Smooth muscle cell (in vitro differentiated cells): ENCODE results near the gene PPP1R9B. TPM values are rescaled to one million over a fixed set of nuclear protein-coding genes. Genes with fewer than 3 reads are reported as not detected.

Experiments used
- DNase-seq: peaks from one replicate; lab custom pipeline; 2025; ENCODE audit not compliant: unreplicated experiment; lab: John Stamatoyannopoulos, UW
- H2AFZ ChIP-seq: fragments of 200-600 bp; sonication (generic); 2 replicates; pipeline ENCODE4 v1.6.0; 2016; ENCODE audit warnings: antibody characterized with exemption, low read depth, mild to moderate bottlenecking
- H3F3A ChIP-seq: fragments of 200-600 bp; sonication (generic); 2 replicates; pipeline ENCODE4 v1.6.0; 2017; ENCODE audit warnings: antibody characterized with exemption, low read depth
- H3K27ac ChIP-seq: fragments of 200-600 bp; sonication (generic); 2 replicates; pipeline ENCODE4 v1.5.1; 2016; ENCODE audit warnings: low read depth, mild to moderate bottlenecking
- H3K27me3 ChIP-seq: fragments of 200-600 bp; sonication (generic); 2 replicates; pipeline ENCODE4 v1.6.1; 2016; ENCODE audit warnings: low read depth, mild to moderate bottlenecking
- H3K36me3 ChIP-seq: fragments of 200-600 bp; sonication (generic); 2 replicates; pipeline ENCODE4 v1.5.1; 2016; ENCODE audit warnings: low read depth
- H3K4me1 ChIP-seq: fragments of 200-600 bp; sonication (generic); 2 replicates; pipeline ENCODE4 v1.5.1; 2016; ENCODE audit warnings: low read depth
- H3K4me2 ChIP-seq: fragments of 200-600 bp; sonication (generic); 2 replicates; pipeline ENCODE4 v1.6.0; 2016; ENCODE audit warnings: mild to moderate bottlenecking
- H3K4me3 ChIP-seq: fragments of 200-600 bp; sonication (generic); 2 replicates; pipeline ENCODE4 v1.5.1; 2016; ENCODE audit warnings: mild to moderate bottlenecking
- H3K79me2 ChIP-seq: fragments of 200-600 bp; sonication (generic); 2 replicates; pipeline ENCODE4 v1.6.0; 2016; ENCODE audit warnings: low read depth, mild to moderate bottlenecking
- H3K9ac ChIP-seq: fragments of 200-600 bp; sonication (generic); 2 replicates; pipeline ENCODE4 v1.6.0; 2016; ENCODE audit warnings: low read depth
- H3K9me3 ChIP-seq: fragments of 200-600 bp; sonication (generic); replicated peaks from 2 replicates; pipeline ENCODE4 v1.5.1; 2016; ENCODE audit warnings: low read depth
- H4K20me1 ChIP-seq: fragments of 200-600 bp; sonication (generic); 2 replicates; pipeline ENCODE4 v1.6.0; 2016; ENCODE audit warnings: low read depth
- WGBS: methylation state at CpG from one replicate; pipeline ENCODE4 v1.1.7; 2016; ENCODE audit warnings: low lambda C conversion rate; 5-methylcytosine and 5-hydroxymethylcytosine counted together
- polyA plus RNA-seq: library from polyadenylated mRNA; unstranded; fragments of >200 nt; fragmentation: Nextera tagmentation; extraction: Ambion mirVana; gene quantifications from 2 replicates; pipeline ENCODE4 v1.2.1, GENCODE V29; 2016
- total RNA-seq: library from RNA; depleted of rRNA; stranded (reverse); fragments of >200 nt; gene quantifications from 2 replicates; pipeline ENCODE4 v1.2.3, GENCODE V29; 2014
- TF ChIP-seq, protein P1 (sequence below): fragments of 200-600 bp; sonication (generic); IDR thresholded peaks from 2 replicates; pipeline ENCODE4 v1.5.1; 2017; ENCODE audit warnings: borderline replicate concordance, mild to moderate bottlenecking, antibody characterized with exemption; ENCODE audit not compliant: insufficient read depth, poor library complexity, severe bottlenecking

PPP1R9B gene
- total and polyA plus RNA-seq, 2 experiments from 2014 or later: 6.7 to 20.8 TPM

DNA sequence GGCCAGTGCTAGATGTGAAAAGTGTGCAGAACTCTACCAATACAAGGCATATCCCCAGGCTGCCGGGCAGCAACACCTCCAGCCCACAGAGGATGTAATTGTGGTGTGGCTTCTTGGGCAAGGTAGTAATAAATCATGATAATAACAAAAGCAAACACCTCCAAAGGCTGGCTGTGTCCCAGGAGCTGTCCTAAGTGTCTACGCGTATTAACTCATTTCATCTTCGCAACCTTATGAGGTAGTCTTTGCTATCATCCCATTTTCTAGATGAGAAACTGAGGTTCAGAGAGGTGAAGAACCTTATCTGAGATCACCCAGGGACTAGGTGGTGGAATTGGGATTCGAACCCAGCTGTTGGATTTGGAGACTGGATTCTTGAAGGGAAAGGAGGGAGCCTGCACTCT lies 50.0 kb downstream of the PPP1R9B start:
- H3K9me3 ChIP-seq: no peaks in the 10 kb centered on the region
- TF ChIP-seq, protein P1, sequence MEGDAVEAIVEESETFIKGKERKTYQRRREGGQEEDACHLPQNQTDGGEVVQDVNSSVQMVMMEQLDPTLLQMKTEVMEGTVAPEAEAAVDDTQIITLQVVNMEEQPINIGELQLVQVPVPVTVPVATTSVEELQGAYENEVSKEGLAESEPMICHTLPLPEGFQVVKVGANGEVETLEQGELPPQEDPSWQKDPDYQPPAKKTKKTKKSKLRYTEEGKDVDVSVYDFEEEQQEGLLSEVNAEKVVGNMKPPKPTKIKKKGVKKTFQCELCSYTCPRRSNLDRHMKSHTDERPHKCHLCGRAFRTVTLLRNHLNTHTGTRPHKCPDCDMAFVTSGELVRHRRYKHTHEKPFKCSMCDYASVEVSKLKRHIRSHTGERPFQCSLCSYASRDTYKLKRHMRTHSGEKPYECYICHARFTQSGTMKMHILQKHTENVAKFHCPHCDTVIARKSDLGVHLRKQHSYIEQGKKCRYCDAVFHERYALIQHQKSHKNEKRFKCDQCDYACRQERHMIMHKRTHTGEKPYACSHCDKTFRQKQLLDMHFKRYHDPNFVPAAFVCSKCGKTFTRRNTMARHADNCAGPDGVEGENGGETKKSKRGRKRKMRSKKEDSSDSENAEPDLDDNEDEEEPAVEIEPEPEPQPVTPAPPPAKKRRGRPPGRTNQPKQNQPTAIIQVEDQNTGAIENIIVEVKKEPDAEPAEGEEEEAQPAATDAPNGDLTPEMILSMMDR: no peak
- no peaks in the 10 kb centered on the region for H3K36me3 ChIP-seq
- WGBS: 83% methylated on average over 5 of the region's 5 CpGs
- H3K79me2 ChIP-seq: peaks cover 7% of the 10 kb centered on the region
- DNase-seq: no peak
- no peak overlapping the region for H3K4me3 ChIP-seq
- H3K4me2 ChIP-seq: peak overlapping the region; percentile 4
- H3F3A ChIP-seq: peaks cover 3% of the 10 kb centered on the region
- no peaks in the 10 kb centered on the region for H4K20me1 ChIP-seq
- H3K27me3 ChIP-seq: no peaks in the 10 kb centered on the region
- H3K9ac ChIP-seq: no peak overlapping the region
- peaks cover 19% of the 10 kb centered on the region for H3K4me1 ChIP-seq
- H3K27ac ChIP-seq: no peak overlapping the region
- H2AFZ ChIP-seq: no peak overlapping the region

DNA sequence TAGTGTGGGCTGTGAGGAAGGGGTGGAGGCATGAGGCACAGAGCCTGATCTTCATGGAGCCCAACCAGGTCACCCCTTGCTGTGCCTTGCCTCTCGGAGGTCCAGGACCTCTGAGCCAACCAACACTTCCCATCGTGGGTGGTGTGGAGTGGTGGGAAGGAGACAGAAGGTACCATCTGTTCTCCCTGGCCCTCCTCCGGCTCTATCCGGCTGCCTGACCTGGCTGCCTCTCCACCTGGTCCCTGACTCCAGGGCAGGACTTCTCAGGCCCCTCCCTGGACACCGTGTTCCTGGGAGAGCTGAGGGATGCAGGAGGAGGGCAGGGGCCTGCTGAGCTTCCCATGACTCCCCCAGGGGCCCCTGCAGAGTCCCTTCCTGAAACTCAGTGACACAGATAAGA lies 51.5 kb downstream of the PPP1R9B start:
- Histone ChIP-seq H3K36me3 (no peaks in the 10 kb centered on the region), H2AFZ (no peak overlapping the region), H3F3A (peaks cover 5% of the 10 kb centered on the region), H4K20me1 (no peaks in the 10 kb centered on the region), H3K4me2 (no peak overlapping the region), H3K9ac (no peak overlapping the region), H3K4me3 (no peak overlapping the region), H3K9me3 (no peaks in the 10 kb centered on the region), H3K27me3 (no peaks in the 10 kb centered on the region), H3K4me1 (peaks cover 24% of the 10 kb centered on the region), H3K79me2 (peaks cover 8% of the 10 kb centered on the region), H3K27ac (no peak overlapping the region)
- no peak for DNase-seq
- TF ChIP-seq, protein P1: no peak
- 79% methylated on average over 5 of the region's 5 CpGs for WGBS

DNA sequence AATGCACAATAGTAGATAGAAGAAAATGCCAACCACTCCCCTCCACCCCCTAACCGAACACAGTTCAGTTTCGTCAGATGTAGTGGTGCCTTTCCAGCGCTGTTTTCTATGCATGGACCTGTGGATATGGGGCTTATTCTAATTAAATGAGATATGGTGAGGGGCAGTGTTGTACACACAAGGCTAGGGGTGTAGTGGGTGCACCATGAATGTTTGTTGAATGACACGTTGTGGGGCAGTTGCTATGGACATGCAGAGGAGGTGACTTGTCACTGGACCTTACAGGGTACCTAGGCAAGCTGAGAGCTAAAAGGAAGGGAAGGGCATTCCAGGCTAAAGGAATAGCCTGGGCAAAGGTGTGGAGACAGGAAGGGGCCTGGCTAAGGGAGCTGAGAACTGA lies 51.9 kb downstream of the PPP1R9B start:
- Histone ChIP-seq H3K27me3 (no peaks in the 10 kb centered on the region), H3K4me2 (no peak overlapping the region), H3K9ac (no peak overlapping the region), H3K36me3 (no peaks in the 10 kb centered on the region), H3F3A (peaks cover 7% of the 10 kb centered on the region), H3K9me3 (no peaks in the 10 kb centered on the region), H3K4me1 (peaks cover 24% of the 10 kb centered on the region), H4K20me1 (no peaks in the 10 kb centered on the region), H3K4me3 (no peak overlapping the region), H3K27ac (no peak overlapping the region), H2AFZ (no peak overlapping the region), H3K79me2 (peaks cover 8% of the 10 kb centered on the region)
- 95% methylated on average over 4 of the region's 4 CpGs for WGBS
- DNase-seq: no peak
- TF ChIP-seq, protein P1: no peak

DNA sequence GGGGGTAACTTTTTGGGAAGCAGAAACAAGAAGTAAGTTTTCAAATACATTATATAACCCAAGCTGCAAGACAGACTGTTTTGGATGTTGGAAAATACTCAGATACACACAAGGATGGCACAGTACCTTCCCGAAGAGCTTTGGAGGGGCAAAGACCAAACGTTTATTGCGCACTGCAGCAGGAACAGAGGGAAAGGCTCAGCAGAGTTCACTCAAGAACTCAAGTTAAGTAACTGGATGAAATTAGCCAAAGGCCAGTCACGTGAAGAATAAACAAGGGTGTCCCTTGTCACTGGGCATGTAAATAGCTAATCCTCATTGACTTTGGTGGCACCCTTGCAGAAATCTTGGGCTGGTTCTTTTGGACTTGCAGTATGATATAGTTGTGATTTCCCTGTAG lies 52.6 kb downstream of the PPP1R9B start:
- WGBS: 93% methylated on average over 4 of the region's 4 CpGs
- H4K20me1 ChIP-seq: no peaks in the 10 kb centered on the region
- H3K27ac ChIP-seq: no peak overlapping the region
- H3K9me3 ChIP-seq: no peaks in the 10 kb centered on the region
- H3K4me1 ChIP-seq: peaks cover 24% of the 10 kb centered on the region
- no peaks in the 10 kb centered on the region for H3K27me3 ChIP-seq
- no peak overlapping the region for H3K4me3 ChIP-seq
- H3K9ac ChIP-seq: no peak overlapping the region
- no peaks in the 10 kb centered on the region for H3K36me3 ChIP-seq
- DNase-seq: no peak
- peaks cover 7% of the 10 kb centered on the region for H3F3A ChIP-seq
- TF ChIP-seq, protein P1: no peak
- no peak overlapping the region for H2AFZ ChIP-seq
- no peak overlapping the region for H3K4me2 ChIP-seq
- peaks cover 8% of the 10 kb centered on the region for H3K79me2 ChIP-seq
